Measurements from ENCODE around the gene DNAH17. TPM values are rescaled to one million over a fixed set of nuclear protein-coding genes. Genes with fewer than 3 reads are reported as not detected.

DNAH17 gene
- total RNA-seq, 2 donors from 2014 or later, result 0.04 TPM; not detected in 1

DNA sequence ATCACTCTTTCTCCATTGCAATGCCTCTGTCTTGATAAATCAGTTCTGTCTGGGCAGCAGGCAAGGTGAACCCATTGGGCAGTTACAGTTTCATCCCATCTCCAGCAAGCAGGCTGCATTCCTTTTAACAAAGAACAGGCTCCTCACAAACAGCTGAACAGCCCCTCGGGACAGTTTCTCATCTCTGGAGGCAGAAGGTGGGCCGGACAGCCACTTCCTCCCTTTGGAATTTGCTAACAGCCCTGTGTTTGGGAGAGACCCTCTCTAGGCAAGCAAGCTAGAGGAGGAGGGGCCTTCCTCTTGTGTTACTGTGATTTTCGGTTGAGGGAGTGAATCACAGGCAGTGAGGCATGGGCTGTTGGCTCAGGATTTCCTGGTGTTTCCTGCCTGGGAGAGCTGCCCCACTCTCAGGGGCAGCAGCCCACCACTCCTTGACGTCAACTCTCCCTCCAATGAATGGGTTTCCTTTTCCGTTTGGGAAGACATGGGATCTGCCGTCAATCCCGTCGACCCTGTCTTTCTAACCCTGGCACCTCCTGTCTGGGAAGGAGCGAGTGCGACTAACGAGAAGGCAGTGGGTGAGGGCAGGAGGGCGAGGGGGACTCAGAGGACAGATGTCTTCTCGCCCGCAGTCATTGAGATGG, 202.4 kb downstream of the DNAH17 start:
- Histone ChIP-seq H3K36me3 (no peaks in the 10 kb centered on the region), H3K27me3 (no peaks in the 10 kb centered on the region), H3K4me1 (peaks cover 0 to 37% of the 10 kb centered on the region in 2 donors), H3K27ac (peak overlapping the region; percentile 14 to 47), H3K9me3 (no peaks in the 10 kb centered on the region), H3K4me3 (no peak overlapping the region)
- DNase-seq (ENCODE audit: low spot score), result no peak
- TF ChIP-seq, protein P1, sequence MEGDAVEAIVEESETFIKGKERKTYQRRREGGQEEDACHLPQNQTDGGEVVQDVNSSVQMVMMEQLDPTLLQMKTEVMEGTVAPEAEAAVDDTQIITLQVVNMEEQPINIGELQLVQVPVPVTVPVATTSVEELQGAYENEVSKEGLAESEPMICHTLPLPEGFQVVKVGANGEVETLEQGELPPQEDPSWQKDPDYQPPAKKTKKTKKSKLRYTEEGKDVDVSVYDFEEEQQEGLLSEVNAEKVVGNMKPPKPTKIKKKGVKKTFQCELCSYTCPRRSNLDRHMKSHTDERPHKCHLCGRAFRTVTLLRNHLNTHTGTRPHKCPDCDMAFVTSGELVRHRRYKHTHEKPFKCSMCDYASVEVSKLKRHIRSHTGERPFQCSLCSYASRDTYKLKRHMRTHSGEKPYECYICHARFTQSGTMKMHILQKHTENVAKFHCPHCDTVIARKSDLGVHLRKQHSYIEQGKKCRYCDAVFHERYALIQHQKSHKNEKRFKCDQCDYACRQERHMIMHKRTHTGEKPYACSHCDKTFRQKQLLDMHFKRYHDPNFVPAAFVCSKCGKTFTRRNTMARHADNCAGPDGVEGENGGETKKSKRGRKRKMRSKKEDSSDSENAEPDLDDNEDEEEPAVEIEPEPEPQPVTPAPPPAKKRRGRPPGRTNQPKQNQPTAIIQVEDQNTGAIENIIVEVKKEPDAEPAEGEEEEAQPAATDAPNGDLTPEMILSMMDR (IDR thresholded peaks at IDR 0.05), result no peak

- H3K4me1 ChIP-seq, result peaks cover 0 to 32% of the 10 kb centered on the region in 2 donors
- no peaks in the 10 kb centered on the region for H3K27me3 ChIP-seq
- H3K4me3 ChIP-seq, result no peak overlapping the region
- DNase-seq (ENCODE audit: low spot score), result no peak
- TF ChIP-seq, protein P1 (IDR thresholded peaks at IDR 0.05), result no peak
- H3K36me3 ChIP-seq, result no peaks in the 10 kb centered on the region
- no peak overlapping the region for H3K27ac ChIP-seq
- no peaks in the 10 kb centered on the region for H3K9me3 ChIP-seq
These were observed 203.0 kb downstream of the DNAH17 start for GRCh38 chr17:78374189-78374588.

Other genes starting within 250 kb of the DNAH17 start
- gene SOCS3, start 217.3 kb downstream of the DNAH17 start, total RNA-seq, result 10 to 100 TPM; 39.9 to 56.8 TPM
- gene PGS1, start 198.7 kb downstream of the DNAH17 start, total RNA-seq, result 10 to 100 TPM; 21.2 to 21.8 TPM
- 10 to 100 TPM; 23.8 to 31.0 TPM for gene CYTH1, start 204.9 kb upstream of the DNAH17 start, total RNA-seq

Data from right atrium auricular region (tissue), 2 donors.